IPS-NIHi7 (cell line): ENCODE measurements around the gene ARL6IP5.

Experiments used
- DNase-seq: peaks from one replicate; pipeline ENCODE4 v3.0.0; 2012; ENCODE audit warnings: mixed read lengths; ENCODE audit errors: extremely low spot score

ARL6IP5 gene

DNA sequence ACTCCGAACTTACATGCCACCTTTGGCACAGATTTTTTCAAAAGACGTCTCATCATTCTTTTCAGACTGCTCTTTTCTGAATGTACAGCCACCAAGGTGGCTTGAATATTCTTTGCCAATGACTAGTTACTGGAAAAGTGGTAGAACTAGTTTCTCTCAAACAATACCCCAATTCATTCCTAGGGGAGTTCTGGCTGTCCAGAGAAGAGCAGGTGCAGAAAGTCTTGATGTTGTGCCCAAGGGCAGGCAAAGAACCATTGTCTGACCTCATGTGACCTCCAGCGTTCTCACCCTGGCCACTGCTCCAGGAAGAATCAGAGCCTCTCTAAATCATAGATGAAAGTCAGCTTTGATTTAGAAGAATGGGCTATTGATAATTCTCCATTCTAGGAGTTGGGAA lies 32.2 kb downstream of the ARL6IP5 start:
- no peak for DNase-seq

DNA sequence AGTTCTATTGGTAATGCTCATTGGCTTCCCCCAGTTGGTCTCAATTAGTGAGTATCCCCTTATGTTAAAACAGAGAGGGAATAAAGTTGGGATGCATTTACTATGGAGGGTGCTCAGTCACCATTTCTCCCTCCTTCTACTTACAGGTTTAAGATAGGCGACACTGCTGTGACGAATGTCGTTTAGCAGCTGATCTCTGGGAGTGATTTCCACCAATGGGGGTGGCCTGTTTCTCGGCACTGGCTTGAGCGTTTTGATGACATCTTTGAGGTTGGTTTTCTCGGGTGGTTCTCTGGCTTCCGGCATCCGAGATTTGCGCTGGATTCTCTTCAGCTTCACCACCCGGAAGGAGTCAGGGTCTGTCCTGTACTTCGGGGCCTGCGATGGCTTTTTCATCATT lies 33.8 kb downstream of the ARL6IP5 start:
- DNase-seq = no peak

DNA sequence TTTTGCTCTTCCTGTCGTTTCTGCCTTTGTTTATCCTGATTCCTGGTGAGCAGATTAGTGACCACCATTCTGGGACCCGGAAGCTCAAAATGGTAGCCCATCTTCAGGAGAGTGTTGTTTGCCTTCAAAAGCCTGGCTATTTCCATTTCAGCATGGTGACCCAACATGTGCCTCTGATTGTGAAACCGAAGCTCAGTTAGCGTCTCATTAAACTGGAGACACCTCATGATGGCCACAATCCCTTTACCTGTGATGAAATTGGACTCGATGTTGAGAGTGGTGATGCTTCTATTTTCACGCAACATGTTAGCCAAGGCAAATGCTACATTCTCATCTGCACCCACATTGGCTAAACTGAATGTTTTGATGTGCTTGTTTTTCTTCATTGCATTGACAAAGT lies 34.4 kb downstream of the ARL6IP5 start:
- no peak for DNase-seq

DNA sequence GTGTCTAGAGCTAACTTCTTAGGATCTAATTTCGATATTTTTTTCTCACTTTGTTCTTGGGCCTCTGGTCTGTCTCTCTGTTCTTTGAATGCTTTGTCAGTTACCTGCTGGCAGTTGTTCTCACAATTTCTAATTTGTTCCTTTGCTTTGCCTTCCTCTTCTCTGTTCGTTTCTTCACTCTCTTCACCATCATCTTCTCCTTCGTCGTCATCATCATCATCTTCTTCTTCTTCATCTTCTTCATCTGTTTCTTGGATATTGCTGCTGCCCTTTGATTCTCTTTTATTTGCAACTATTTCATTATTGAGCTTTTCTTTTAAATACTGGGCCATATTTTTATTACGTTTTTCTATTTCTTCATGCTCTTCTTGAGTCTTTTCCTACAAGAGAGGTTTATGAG lies 34.9 kb downstream of the ARL6IP5 start:
- no peak for DNase-seq

DNA sequence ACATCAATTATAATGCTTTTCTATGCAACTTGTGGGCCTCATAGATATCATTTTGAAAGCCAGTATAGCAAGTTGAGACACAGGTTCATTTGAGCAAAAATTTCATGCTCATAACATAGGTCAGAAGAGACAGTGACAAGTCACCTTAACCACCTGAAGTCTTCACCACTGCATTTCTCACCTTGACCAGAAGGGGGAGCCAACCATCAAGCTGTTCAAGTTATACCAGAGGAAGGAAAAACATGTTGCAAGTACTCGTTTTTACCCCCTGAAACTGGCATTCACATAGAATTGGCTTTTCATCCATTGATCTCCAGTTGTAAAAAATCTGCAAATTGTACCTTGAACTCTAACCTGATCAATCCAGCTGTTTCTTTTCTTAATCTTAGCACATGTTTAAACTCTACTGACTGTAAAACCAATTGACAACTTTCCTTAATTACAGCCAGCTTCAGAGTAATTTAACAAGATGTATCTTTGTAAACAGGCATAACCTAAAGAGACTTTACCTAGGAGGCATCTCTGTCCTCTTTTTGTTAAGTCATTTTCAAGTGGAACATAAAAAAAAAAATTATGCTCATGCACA lies 36.2 kb downstream of the ARL6IP5 start:
- peak; percentile 75 for DNase-seq

DNA sequence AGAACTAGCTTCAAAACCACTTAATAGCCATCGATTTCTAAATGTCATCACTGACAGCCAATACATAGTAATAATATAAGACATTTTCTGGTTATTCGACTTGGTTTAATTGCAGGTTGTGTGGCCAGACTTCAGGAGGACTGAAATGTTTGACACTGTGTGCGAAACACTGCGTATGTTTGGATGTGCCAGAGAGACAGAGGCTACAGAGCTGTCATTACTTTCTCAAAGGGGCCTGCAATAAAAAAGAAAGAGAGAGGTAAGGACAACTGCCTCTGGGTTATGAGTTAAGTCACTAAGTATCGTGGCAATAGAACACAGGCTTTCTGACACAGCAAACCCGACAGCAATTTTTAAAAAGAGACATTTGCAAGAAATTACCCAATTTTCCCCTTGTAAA lies 36.8 kb downstream of the ARL6IP5 start:
- no peak for DNase-seq

DNA sequence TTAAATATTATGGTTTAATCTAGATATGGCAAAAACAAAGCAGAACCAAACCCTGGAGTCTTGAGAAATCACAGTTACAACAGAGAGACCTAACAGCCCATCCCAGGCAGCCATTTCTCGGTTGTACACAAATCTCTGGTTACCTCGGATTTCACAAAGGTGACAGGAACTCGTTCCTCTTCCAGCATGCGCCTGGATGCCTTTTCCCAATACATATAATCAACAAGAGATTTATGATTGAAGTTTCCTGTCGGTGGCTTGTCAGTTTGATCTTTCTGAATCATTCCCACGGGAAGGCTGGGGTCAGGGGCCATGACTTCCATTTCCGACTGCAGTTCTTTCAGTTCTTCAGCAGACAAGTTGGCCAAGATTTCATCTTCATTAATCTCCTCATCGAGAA lies 37.2 kb downstream of the ARL6IP5 start:
- no peak for DNase-seq

DNA sequence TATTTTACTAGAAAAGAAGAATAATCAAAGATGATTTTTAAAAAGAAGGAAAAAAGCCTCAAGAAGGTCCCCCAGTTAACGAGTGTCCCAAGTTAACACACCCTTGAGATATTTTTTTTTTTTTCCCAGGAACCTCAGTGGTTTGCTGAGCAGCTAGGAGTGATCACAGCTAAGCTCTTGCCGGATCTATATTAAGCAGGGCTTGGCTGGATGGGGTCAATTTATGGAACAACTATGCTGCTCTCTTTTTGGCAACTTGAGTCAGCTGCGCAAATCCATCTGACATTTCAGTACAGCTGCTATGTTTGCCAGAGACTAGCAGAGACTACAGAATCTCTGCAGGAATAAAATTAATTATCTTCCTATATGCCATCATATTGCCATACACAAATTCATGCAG lies 37.7 kb downstream of the ARL6IP5 start, which contains the start of gene LMOD3:
TSS of gene LMOD3 (minus strand) at position 193 of the 400 bp plus-strand sequence. CDS start 209 bp downstream, outside the sequence.
- DNase-seq = no peak

DNA sequence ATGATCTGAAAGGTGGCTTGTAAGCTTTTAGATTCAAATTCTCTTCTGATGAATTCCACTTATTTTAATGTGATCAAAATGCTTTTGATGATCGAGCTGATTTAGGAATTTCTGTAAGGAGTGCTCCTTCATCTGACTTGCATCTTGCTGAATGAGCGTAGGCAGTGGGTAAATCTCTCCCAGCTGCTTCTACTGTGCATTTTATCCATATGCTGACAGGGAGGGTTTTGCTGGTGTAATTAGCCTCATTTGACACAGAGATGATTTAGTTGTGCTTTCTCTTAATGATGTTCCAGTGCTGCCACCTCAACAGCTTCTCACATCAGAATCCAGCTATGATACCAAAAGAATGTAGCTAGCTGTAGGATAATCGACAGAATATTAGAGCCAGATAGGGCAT lies 41.5 kb downstream of the ARL6IP5 start:
- no peak for DNase-seq

DNA sequence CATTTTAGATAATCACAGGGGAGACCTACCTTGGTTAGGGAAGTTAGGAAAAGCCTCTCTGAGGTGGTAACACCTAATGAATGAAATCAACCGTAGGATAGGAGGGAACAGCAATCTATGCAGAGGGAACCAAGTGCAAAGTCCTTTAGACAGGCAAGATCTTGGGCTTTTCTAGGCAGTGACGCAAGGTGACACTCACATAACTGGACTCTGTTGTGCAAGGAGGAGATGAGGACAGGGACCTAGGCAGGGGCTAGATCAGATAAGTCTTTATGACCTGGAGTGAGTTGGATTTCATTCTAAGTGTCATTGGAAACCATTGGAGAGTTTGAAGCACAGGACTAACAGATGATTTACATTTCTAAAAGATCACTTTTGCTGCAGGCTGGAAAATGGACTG lies 42.3 kb downstream of the ARL6IP5 start:
- no peak for DNase-seq

DNA sequence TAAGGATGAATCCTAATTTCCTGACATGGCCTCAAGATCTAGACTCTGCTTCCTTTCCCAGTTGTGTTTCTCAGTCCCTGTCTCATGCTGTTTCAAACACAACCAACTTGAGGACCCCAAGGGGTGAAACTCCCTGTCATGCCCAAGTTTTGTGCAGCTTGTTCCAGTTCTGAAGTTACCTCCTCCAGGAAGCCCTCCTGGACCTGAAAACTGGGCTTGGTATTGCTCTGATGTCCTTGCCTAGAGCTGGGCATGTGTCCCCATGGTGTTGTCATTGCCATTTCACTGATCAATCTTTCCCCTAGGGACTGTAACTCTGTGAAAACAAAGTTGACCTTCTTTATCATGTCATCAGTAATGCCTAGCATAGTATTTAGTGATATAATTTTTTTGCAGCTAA lies 43.8 kb downstream of the ARL6IP5 start:
- no peak for DNase-seq

DNA sequence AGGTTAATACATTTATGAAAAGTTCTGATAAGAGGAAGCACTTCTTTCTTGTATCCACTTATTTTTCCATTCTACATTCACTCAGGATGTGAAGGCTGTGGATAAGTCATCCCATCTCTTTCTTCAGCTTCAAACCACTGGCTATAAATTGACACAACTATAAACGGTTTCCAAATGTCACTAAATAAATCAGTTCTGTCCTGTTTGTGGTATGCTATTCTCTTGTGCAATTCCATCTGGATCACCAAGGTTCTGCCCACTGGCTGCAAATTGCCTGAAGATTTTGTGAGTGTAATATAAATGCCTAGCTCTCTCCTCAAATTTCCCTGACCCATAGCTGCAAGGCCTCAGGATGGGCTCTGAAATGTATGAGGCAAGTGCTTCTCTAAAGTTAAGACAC lies 44.8 kb downstream of the ARL6IP5 start:
- no peak for DNase-seq

DNA sequence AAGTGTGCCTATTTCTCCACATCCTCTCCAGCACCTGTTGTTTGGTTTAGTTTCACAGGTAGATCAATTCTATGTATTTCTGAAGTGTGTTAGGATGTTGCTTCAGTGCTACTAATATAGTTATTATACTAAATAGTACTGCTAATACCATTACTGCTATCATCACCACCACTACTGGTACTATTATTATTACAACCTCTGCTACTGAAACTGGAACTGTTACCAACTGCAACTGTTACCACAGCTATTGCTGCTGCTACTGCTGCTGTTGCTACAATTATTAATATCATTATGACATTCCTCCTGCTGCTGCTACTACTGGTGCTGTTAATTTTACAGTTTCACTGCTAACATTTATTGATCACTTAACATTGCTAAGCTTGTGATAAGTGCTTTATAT lies 46.0 kb downstream of the ARL6IP5 start:
- no peak for DNase-seq

DNA sequence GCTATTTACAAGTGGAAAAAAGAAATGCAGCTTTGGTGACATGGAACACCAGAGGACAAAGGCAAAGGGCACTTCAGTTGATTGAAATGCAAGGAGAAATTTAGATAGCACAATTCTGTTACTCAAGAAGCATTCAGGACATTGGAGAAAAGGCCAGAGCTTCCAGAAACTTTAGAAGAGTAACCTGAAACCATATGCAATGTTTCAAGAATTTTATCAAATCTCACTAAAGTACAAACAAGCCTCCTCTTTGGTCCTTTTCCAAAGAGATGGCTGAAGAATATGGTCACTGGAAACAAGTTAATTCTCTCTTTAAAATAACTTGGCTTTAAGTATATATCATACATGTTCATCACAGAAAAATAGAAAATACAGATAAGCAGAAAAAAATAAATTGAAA lies 52.3 kb downstream of the ARL6IP5 start:
- DNase-seq = no peak

DNA sequence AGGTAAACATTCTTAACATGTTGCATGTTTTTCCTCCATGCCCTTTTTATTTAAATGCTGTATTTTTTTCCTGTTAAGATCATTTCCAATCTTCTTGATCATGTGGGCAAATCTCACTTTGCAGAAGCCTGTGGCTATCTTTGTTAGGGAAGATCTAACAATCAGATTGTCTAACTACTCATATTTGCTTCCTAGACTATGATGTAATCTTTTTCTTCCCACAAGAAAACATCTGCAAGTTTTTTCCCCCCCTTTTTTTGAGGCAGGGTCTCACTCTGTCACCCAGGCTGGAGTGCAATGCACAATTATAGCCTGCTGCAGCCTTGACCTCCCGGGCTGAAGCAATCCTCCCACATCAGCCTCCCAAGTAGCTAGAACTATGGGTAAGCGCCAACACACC lies 52.7 kb downstream of the ARL6IP5 start:
- DNase-seq = no peak

DNA sequence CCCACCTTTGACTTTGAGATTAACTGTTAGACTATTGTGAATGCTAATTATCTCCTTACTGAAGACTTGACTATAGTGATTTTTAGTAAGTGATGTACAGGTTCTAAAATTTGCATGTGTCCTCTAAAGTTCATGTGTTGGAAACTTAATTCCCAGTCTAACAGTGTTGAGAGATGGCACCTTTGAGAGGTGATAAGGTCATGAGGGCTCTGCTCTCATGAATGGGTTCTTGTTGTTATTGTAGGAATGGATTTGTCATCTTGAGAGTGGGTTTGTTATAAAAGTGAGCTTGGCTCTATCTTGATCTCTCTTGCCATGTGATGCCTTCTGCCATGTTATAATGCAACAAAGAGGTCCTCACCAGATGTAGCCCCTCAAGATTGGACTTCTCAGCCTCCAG lies 56.6 kb downstream of the ARL6IP5 start:
- no peak for DNase-seq

DNA sequence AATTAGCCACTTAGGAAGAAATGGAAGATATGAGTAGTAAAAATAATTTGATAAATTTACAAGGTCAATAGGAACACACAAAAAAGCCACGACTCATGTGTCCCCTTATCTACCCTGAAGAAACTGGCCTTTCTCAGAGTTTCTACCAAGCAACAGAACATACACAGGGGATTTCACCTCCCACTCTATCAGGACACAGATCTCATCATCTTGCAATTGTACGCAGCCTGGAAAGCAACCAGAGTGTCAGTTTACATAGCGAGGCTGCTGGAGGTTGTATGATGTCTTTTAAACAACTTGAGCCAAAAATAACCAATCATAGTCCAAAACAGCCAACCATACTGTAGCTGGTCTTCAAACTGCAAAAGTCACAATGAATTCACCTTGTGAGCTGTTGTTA lies 57.4 kb downstream of the ARL6IP5 start:
- DNase-seq = no peak

DNA sequence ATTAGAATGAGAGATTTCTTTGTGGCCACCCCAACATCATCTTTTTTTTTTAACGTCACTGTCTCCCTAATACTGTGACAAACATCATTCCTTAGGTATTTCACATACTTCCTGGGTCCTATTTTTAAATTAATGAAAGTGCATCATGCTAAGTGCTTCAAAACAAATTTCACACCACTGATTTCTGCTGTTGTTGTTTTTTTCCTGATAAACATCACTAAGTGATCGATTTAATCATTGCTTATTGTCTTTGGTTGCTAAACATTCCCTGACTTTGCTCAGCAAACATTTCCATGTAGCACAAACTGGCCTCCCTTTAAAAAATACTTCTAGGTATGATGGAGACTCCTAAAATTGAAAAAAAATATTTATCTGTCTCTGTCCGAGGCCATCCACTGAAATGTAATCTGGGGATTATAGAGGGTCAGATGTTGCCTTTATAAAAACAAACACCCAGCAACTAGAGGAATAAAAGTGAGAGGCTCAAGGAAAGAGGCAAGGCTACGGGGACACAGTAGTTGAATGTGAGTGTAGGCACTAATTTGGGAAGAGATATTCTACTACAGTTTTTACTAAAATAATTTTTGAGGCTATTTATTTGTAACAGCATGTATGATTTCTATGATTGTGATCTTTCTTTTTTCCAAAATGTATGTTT lies 58.2 kb downstream of the ARL6IP5 start:
- DNase-seq = no peak

DNA sequence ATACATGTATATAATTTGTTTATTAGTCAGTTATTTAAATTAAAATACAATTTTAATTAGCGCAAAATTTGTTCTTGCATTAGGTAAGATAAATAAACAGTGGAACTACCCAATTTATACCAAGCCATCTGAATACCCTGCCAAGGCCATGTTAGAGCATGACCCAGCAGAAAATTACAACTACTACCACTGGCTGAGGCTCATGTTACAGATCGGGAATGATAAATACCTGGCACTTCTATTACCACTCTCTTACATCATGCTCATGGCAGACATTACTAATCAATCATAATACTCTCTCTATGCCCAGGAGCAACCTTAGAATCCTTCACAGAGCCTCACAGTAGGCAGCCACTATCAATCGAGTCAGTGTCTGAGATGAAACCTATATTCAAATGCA lies 58.9 kb downstream of the ARL6IP5 start:
- no peak for DNase-seq

DNA sequence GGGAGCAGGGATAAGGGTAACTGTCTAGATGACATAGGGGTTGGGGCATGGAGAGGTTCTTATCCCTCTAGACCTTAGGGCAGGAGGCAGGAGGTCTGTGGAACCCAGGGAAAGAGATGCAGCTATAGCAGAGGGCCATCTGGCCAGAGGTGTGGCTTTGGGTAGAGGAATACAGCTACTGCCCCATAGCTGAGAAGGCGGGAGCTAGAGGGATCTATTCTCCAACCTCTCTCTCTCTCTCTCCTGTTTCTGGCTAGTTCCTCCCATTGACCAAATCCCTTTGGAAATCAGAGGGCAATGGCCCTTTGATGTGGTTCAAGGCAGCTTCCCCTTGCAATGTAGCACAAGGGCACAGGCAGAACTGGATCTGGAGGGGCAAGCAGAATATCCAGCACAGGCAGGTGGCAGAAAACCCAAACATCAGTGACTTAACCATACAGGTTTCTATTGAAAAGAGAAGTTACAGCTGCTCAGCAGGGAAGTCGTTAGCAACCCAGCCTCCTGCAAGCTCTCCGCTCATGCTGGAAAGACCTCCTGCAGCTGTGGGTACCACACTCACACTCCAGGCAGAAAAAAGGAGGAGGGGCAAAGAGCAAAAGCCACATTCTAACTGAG lies 60.0 kb downstream of the ARL6IP5 start:
- DNase-seq = peak; percentile 67

DNA sequence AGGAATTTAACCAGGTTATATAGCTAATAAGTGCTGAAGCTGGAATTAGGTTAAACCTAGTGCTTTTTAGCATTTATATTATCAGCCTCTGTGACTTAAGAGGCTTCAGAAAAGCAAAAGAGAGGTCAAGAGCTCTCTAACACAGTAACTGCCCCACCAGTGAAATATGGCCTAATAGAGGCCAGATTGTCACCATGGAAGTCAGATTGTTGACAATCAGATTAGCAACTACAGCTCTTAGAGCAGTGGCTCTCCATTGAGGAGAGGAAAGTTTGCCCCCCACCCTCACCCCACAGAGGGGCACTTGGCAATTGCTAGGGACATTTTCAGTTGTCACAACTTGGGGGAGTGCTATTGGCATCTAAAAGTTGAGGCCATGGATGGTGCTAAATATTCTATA lies 61.0 kb downstream of the ARL6IP5 start:
- DNase-seq = no peak

DNA sequence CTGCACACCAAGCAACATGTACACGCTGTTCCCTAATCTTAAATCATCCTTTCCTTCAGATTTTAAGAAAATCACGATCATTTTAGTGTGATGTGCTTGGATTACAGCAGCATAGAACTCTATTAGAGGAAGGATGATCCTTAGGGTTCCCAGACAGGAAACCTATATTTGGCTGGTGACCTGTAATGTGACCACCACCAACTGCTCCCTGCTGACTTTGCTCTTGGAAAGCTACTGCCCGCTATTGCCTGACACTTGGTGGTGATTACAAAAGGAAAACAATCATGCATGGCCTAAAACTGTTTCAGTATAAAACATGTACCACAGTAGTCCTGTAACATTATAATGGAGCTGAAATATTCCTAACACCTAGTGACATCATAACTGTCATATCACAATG lies 64.8 kb downstream of the ARL6IP5 start:
- no peak for DNase-seq
